Esophagus squamous epithelium (tissue), 5 donors: Measurements from ENCODE around the gene PLA2G2D. TPM values are rescaled to one million over a fixed set of nuclear protein-coding genes. Genes with fewer than 3 reads are reported as not detected.

ENCODE experiments used
- DNase-seq: peaks from one replicate; lab custom pipeline; 2025; lab: John Stamatoyannopoulos, UW
- H3K27ac ChIP-seq, 4 donors: fragments of 200-600 bp; sonication (generic); one replicate each; pipeline ENCODE4 v1.5.1; 2016 to 2019; ENCODE audit warnings: mild to moderate bottlenecking in 1 of 4
- H3K27me3 ChIP-seq, 4 donors: fragments of 200-600 bp; sonication (generic); 1 replicate in 3 of 4; 2 replicates in 1 of 4; pipeline versions ENCODE4 v1.5.1 to v1.6.0; 2017 to 2021; ENCODE audit warnings: antibody characterized with exemption in 1 of 4
- H3K36me3 ChIP-seq, 3 donors: fragments of 200-600 bp; sonication (generic); one replicate each; pipeline ENCODE4 v1.5.1; 2016 to 2019
- H3K4me1 ChIP-seq, 3 donors: fragments of 200-600 bp; sonication (generic); one replicate each; pipeline ENCODE4 v1.5.1; 2017 to 2019
- H3K4me3 ChIP-seq, 4 donors: fragments of 200-600 bp; sonication (generic); 1 replicate in 3 of 4; 2 replicates in 1 of 4; pipeline ENCODE4 v1.5.1; 2016 to 2019; ENCODE audit warnings: mild to moderate bottlenecking in 2 of 4, moderate library complexity in 1 of 4
- H3K9me3 ChIP-seq, 3 donors: fragments of 200-600 bp; sonication (generic); one replicate each; pipeline ENCODE4 v1.5.1; 2016 to 2019
- CTCF ChIP-seq, 6 experiments: fragments of 450-650 bp in 4 of 6; fragments of 200-600 bp in 2 of 6; sonication (generic) in 2 of 6; IDR thresholded peaks; one replicate each; pipeline ENCODE4 v1.5.1; 2016 to 2019; ENCODE audit warnings: antibody characterized with exemption in 6 of 6, mild to moderate bottlenecking in 4 of 6, moderate library complexity in 4 of 6
- POLR2A ChIP-seq, 4 donors: fragments of 450-650 bp; IDR thresholded peaks; one replicate each; pipeline ENCODE4 v1.6.1; 2017; ENCODE audit warnings: antibody characterized with exemption in 4 of 4, mild to moderate bottlenecking in 4 of 4, moderate library complexity in 3 of 4
- WGBS, 2 donors: methylation state at CpG; one replicate each; pipeline ENCODE4 v1.1.5; 2018; 5-methylcytosine and 5-hydroxymethylcytosine counted together
- intact Hi-C: fragments of 100-400 bp; cut with DNase I; formaldehyde crosslinking; loops from one replicate; pipeline ENCODE4 v1.15.0; 2022
- total RNA-seq, 4 donors: library from RNA; depleted of rRNA; stranded (reverse); fragments of >200 nt; gene quantifications; one replicate each; pipeline ENCODE4 v1.1.0, GENCODE V29; 2016
- donor health status: DM: yes; HTN: yes; CAD: no.

Gene PLA2G2D
- total RNA-seq, 4 donors from 2014 or later = 0.19 TPM; not detected in 3

DNA sequence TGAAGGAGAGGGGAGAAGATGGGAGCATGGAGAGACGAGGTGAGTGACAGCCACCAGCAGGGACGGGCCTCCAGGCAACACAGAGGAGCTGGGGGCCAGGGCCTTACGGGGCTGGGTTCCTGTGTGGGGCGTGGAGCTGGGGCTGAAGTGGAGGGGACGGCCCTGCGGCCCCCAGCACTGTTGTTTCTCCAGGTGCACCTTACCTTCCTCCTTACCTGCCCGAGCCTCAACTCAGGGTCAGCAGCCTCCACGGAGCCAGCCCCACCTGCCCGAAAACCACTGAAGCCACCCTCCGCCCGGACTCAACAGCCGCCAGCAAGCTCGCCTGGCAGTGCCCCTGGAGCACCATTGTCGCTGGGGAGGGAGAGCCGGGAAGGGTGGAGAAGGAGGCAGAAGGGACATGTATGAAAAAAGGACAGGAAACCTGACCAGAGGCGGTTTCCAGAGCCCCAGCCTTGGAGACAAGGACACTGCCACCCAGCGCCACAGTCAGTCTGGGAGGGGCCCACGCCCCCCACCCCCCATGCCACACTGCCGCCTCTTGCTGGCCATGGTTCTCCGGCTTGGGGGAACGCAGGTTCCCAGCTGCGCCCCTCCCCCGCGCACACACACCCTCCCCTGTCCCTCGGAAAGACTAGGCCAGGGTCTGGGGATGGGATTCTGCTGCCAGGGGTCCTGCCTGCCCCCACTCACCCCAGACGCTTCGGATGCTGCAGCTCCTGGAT is 30.4 kb upstream of the PLA2G2D start:
- H3K4me1 ChIP-seq = peaks cover 9 to 26% (median 10%) of the 10 kb centered on the region in 3 donors
- WGBS, 2 donors = 61 to 78% methylated on average over 6 to 11 of the region's 27 CpGs
- no peak overlapping the region for H3K27ac ChIP-seq
- H3K36me3 ChIP-seq = no peaks in the 10 kb centered on the region
- no peak for DNase-seq
- H3K4me3 ChIP-seq = no peak overlapping the region
- intact Hi-C loops = loop anchor here (5.0 kb wide), 2 partner anchors 52 to 232 kb away; no protein-coding TSS in a partner anchor
- peaks cover 0 to 15% (median 0%) of the 10 kb centered on the region in 4 donors for H3K27me3 ChIP-seq
- no peak for TF ChIP-seq CTCF (IDR thresholded peaks at IDR 0.05)
- no peak for TF ChIP-seq POLR2A (IDR thresholded peaks at IDR 0.05)
- H3K9me3 ChIP-seq = no peaks in the 10 kb centered on the region

DNA sequence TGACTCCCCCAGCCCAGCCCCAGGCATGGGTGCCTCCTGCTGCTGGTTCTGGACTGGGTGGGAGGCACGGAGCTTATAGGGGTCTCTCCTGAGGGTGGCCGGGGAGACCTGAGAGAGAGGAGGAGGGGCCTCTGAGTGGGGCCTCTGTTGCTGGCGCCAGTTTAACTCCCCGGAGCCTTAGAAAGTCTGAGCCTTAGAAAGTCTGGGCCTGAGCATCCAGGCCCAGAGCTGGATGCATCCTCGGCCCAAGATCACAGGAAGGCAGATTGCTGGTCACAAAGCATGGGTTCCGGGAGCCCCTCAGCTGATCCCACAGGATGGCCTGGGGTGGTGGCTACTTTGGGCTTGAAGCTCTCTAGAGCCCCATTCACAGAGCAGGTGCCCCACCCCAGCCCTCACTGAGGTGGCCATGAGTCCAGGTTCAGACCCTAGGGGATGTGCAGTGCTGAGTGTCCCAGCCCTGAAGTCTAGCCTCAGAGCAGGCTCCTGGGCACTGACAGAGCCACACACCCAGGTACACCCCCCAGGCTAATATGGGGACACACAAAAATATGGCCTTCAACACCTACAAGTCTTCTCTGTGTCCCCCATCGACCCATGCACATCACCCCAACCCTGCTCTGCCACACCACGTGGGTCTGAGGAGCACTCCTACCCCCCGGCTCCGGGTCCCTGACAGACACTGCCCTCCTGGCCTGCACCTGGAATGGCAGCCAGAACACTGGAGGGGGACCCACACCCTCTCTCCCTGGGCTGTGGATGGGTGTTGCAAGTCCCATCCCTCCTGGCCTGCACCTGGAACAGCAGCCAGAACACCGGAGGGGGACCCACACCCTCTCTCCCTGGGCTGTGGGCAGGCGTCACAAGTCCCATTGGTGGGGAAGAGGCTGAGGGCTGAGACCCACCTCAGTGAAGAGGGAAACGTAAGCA is 29.5 kb upstream of the PLA2G2D start:
- intact Hi-C loops = no loop called here
- TF ChIP-seq POLR2A (IDR thresholded peaks at IDR 0.05) (no peak), CTCF (IDR thresholded peaks at IDR 0.05) (no peak)
- Histone ChIP-seq H3K4me1 (peaks cover 9 to 26% (median 10%) of the 10 kb centered on the region in 3 donors), H3K27ac (no peak overlapping the region), H3K36me3 (no peaks in the 10 kb centered on the region), H3K27me3 (peaks cover 0 to 22% (median 0%) of the 10 kb centered on the region in 4 donors), H3K9me3 (no peaks in the 10 kb centered on the region), H3K4me3 (no peak overlapping the region)
- WGBS, 2 donors = 80% methylated on average over 2 of the region's 13 CpGs; no CpG with 5 or more reads in 1 of the 2 donors
- no peak for DNase-seq

GRCh38 chr1:20147846-20148570 is 28.7 kb upstream of the PLA2G2D start:
- intact Hi-C loops = no loop called here
- Histone ChIP-seq H3K4me3 (no peak overlapping the region), H3K9me3 (no peaks in the 10 kb centered on the region), H3K4me1 (peaks cover 9 to 21% (median 10%) of the 10 kb centered on the region in 3 donors), H3K36me3 (no peaks in the 10 kb centered on the region), H3K27me3 (peaks cover 0 to 22% (median 0%) of the 10 kb centered on the region in 4 donors), H3K27ac (no peak overlapping the region)
- WGBS, 2 donors = no CpG with 5 or more reads among the region's 13 CpGs
- TF ChIP-seq CTCF (IDR thresholded peaks at IDR 0.05) (no peak), POLR2A (IDR thresholded peaks at IDR 0.05) (no peak)
- DNase-seq = no peak

GRCh38 chr1:20143734-20144565 is 24.6 kb upstream of the PLA2G2D start:
- Histone ChIP-seq H3K27me3 (peaks cover 0 to 20% (median 0%) of the 10 kb centered on the region in 4 donors), H3K9me3 (no peaks in the 10 kb centered on the region), H3K36me3 (no peaks in the 10 kb centered on the region), H3K4me3 (no peak overlapping the region), H3K27ac (no peak overlapping the region), H3K4me1 (peaks cover 0 to 7% (median 0%) of the 10 kb centered on the region in 3 donors)
- WGBS, 2 donors = 62% methylated on average over 6 of the region's 13 CpGs; no CpG with 5 or more reads in 1 of the 2 donors
- intact Hi-C loops = no loop called here
- TF ChIP-seq CTCF (IDR thresholded peaks at IDR 0.05) (no peak), POLR2A (IDR thresholded peaks at IDR 0.05) (no peak)
- DNase-seq = no peak
